Stimulated activated CD4-positive, alpha-beta T cell treated with anti-CD3 and anti-CD28 coated beads, Interleukin-15, amount 100 ng/mL, for 24 hours (primary cell): ENCODE results near the gene ARHGEF17.

Source experiments
- DNase-seq: peaks from one replicate; pipeline ENCODE4 v3.0.0-alpha.2; 2020

Gene ARHGEF17

DNA sequence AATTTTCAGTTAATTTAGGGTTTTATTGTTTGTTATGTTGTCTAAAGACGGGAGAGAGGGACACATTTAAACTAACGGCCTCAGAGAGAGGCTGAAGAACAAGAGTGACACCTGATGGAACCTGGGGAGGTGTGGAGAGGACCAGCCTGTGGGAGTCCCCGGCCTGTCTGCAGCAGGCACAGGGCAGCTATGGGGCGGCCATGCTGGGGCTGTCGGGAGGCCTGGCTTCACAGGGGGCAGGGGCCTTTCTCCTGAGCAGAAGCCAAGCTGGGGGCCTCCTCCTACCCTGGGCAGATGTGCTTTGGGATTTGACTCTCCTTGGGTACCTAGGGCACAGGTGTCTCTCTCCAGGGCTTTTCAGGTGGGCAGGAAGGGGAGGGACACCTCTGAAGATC is 90.1 kb downstream of the ARHGEF17 start:
- no peak for DNase-seq

DNA sequence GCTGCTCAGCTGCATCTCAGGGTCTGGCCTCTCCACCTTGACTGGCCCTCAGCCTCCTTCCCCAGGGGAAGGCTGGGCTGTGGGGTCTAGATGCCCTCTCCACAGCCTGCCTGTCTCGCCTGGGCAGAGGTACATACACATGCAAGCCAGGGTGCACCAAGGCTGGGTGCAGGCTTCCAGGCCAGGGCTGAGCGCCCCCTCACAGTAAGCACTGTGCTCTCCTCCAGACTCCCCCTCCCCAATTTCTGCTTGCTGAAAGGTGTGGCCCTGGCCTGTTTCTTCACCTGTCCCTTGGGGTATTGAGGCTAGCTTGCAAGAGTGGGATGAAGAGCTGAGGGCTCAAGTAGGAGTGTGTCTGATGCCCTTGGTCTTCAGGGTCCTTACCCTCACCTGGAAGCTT is 90.6 kb downstream of the ARHGEF17 start:
- DNase-seq = no peak

DNA sequence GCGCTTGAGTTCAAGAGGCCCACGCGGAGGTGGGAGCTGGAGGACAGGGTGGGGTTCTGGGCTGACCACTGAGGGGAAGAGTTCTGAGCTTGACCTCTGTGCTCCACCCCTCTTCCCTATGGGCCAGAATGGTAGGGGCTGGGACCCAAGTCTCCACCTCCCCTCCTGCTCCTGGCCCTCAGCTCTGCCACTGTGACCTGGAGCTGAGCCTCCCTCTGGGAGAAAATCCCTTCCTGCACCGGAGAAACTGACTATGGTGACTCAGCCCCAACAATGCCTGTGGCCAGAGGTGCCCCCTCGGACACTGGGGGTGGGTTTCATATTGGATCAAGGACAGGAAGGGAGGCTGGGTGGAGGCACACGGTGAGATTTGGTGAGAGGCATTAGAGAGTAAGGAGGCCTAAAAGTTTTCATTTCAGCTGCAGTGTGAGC is 91.1 kb downstream of the ARHGEF17 start:
- DNase-seq = no peak

DNA sequence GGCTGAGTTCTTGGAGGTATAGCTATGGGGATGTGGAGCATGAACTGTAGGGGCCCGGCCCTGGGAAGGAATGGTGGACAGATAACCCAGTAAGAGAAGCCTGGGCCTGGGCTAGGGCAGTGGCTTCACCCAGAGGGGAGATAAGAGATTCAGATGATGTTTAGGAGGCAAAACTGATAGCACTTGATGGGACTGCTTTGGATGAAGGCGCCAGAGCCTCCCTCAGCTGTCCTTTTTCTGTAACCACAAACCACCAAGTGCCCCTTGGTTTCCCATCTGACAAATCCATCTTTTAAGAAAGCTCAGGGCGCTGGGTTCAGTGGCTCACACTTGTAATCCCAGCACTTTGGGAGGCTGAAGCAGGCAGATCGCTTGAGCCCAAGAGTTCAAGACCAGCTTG is 91.6 kb downstream of the ARHGEF17 start:
- no peak for DNase-seq

DNA sequence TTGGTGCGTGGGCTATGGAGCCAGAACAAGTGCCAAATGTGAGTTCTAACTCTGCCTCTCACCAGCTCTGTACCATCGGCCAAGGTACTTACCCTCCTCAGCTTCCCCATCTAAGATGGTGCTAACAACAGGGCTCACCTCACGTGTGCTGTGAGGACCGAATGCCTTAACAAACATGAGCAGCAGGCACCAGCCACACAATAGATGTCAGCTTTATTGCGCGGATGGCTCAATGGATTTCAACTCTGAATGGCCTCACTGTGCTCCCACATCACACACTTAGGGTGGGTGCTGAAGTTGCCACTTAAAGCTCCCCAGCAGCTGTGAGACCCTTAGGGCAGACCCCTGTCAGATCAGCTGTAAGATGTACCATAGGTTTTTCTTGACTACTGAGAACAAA is 92.2 kb downstream of the ARHGEF17 start:
- DNase-seq = no peak

DNA sequence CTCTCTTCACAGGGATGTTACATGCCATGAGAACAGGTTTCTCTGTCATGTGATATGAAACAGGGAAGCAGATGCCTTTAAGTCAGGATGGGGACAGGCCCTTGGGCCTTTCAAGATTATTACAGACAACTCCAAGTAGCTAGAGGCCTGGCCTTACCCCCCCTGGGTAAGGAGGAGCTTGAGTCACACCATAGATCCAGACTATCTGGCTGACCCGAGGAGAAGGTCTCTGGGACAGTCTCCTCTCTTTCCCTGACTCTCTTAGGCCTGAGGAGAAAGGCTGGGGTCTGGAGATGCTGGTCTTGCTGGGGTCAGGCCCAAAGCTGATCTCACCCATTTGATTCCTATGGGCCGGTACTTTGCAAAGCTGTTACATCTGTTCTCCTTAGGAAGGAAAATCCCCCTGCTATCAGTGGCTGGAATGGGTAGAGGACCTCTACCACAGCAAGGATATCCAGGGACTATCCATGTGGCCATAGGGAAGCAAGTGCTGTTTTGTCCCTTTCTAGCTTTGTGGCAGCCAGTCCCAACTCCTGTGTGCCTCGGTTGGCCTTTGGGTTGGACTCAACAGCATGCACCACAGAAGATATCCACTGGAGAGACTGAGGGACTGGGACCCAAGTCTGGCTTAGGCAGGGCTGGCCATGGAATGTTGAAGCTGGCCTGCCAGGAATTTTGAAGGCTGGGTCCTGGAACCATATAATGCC is 93.3 kb downstream of the ARHGEF17 start:
- DNase-seq = no peak

DNA sequence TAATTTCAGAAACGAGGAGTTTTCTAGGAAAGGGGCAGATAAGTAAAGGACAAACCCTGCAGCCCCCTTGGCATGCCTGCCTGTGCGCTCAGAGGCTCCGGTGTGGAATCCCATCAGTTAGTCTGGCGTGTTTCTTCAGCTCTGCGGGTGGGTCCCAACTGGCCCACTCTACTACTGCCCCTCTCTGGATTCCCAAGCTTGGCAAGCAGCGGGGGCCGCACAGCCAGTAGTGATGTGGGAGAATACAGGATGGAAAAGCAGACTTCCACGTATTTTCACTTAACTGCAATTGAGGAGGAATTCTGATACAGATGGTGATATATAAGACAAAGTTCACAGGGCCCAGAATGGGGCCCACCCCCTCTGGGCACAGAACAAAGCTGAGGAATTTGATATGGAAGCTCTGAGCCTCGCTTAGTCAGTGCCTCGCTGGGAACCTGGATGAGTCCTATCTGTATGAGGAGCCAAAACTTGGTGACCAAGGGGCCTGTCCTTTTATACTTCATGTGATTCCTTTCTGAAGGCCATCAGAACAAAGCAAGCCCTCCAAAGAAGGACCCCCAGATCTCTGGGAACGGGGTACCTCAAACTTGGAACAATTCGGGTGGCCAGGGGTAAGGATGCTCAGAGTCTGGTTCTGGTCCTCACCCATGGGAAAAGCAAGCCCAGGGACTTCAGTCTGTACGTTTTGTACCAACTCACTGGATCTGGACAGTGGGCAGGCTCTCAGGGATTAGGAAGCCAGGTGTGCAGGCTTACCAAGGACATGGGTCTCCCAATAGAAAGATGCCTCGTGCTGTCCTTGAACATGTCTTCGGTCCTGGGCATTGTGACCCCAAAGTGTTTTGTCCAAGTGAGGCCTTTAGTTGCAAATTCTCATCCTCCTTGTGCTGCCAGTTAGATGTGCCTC is 94.1 kb downstream of the ARHGEF17 start:
- DNase-seq = no peak

DNA sequence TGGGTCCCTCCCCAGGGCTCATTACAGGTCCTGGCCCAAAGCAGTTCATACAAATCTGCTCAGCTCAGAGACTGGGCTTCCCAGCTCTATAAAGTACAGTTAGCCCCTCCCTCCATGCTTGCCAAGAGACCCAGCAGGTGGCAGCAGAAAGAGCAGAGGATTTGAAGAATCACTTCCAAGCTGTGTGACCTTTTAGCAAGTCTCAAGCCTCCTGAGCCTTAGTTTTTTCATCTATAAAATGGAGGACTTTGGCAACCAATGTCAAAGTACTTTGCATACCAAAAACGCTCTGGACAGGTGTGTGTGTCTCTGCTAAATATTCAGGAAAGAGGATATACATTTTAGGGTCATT is 94.7 kb downstream of the ARHGEF17 start:
- no peak for DNase-seq

DNA sequence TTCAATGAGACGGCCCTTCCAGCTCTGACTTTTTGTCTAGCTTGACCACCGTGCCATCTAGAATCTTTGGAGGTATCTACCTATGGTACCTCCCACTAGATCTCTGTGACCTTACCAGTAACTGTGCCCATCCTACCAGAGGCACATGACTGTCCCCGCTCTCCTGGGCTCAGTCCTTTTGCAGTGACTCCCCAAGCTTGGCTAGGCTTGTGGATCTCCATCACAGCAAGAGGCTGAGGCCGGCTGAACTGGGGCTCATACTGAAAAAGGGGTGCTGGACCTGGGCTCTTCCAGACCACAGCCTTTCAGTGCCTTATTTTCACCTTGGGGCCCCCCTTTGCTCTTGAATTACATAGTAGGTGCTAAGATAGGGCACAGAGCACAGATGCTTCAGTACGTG is 95.5 kb downstream of the ARHGEF17 start:
- DNase-seq = no peak

DNA sequence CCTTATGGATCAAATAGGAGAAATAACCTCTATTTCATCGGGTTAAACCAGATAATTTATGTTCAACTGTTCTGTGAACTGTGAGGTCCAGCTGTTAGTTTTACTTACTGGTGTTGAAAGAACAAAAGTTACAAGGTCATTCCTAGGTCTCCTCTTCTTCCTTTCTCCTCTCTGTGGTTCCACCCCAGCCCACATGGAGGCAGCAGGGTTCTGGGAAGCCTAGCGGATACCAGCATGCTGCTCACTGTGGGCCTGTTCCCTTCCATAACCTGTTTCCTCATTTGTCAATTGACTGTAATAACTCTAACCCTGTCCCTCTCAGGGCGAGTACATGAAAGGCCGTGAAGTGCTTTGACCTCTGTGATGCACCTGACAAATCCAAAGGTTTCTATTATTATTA is 96.0 kb downstream of the ARHGEF17 start:
- no peak for DNase-seq

DNA sequence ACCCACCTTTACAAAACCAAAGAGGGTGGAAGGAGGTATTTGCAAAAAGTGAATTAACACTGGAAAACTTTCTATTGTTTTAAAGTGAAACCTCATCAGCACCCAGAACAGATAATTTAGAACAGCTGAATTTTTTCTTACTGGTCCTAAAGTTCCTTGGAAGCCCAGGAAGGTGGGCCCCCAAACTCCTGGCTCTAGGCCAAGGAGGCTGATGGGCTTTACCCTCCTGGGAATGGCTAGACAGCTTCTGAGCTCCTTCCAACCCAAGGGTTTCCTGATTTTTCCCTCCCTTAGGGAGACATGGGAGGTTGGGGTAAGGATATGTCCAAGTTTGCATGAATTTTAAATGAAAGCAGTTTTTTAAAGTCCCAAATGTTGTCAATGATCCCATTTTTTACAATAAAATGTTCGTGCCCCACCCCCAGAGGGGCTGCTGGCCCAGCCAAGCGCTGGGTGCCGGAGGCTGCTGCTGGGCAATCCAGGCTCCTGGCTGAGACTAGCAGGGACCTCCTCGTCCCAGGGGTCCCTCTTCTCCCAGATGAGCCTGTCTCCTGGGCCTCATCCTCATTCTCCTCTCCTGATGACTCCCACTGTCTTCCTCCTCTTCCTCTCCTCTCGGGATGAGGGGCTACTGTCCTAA is 96.5 kb downstream of the ARHGEF17 start:
- no peak for DNase-seq

DNA sequence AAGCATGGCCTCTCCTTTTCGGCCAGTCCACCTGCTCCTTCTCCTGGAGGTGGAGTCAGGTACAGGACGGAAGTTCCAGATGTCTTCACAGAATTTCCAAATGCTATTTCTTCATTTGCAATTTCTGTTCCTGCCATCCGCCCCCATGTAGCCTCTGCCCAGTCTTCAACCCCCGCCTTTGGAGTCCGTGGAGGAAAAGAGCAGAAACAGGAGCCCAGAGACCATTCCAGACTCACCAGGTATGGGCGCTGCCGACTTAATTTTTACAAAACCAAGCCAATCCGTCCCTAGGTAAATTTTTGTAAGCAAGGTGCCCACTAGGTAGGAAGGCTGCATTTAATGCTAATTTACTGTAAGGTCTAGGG is 97.1 kb downstream of the ARHGEF17 start:
- no peak for DNase-seq

DNA sequence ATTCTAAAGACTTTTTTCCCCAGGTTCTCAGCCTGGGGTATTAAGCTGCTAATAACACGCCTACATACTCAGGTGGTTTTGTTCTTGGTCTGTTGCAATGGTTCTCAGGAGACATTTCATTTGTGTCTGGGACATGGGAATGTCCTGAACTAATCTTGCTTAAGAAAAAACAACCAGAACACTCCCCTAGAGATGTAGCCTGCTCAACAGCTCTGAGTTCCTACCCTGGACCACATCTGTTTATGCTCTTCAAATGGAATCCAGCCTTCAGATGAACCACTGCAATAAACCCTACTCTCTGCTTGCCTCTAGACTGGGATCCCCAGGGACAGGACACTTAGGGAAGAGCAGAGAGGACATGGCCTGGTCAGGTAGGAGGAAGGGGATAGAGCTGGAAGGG is 98.1 kb downstream of the ARHGEF17 start:
- no peak for DNase-seq

DNA sequence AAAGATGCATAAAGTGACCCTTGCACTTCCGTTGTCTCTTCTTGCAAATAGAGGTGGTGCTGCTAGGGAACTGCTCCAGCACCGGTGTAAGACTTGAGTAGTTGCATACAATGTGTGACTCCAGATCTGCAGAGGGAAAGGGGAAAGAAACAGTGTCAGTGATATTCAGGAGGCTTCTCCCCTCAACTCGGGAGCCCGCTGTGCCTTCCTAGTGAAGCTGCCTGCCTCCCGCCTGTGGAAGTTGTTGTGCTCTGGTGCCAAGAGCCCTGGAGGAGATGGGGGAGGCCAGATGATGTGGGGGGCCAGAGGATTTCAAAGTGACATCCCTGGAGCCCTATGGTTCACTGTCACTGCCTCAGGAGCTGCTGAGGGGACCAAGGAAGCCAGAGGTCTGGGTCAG is 98.5 kb downstream of the ARHGEF17 start:
- DNase-seq = no peak

DNA sequence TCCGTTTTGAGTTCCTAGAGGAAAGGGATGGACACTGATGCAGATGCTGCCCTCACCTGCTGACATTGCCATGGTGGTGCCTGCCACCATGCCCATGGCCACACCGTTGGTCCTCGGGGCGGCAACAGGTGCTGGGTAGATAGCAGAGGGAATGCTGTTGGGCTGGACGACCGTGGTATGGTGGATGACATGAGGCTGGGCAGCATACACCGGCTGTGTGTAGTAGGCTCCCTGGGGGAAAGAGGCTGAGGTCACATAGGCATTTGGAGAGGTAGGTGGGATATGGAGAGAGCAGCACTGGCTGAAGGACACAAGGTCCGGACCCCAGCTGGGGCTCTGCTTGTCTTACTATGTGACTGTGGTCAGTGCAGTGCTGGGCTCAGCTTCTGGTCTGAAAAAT is 101.4 kb downstream of the ARHGEF17 start:
- no peak for DNase-seq

DNA sequence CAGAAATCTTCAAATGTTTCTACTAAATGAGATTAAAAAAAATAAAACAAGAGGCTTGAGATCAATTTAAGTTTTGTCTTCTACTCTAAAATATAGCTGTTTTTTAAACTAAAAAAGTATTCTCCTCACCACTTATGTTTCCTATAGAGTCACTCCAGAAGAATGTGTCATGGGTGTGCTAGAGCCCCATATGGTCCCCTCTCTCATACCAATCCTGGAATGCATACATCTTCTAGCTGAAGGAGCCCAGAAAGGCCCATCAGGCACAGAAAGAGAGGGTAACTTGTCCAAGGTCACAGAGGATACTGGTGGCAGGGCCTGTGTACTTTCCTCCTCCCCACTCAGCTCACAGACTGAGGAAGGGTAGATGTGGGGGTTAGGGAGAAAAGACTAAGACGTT is 102.6 kb downstream of the ARHGEF17 start:
- DNase-seq = no peak

DNA sequence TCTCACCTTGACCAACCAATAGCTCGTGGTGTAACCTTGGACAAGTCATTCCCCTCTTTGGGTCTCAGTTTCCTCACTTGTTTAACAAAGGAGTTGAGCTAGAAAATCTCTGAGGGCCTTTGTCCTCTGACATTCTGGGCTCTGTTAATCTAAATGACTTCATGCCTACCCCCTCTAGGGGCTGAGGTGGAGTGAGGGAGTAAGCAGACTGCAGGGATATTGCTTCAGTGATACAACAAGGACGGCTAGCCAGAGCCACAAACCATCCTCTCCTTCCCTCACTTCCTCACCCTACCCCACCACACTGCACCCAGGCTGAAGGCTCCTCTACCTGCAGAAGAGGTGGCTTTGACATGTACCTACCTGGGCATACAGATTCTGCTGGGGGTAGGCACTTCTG is 103.0 kb downstream of the ARHGEF17 start:
- DNase-seq = no peak

DNA sequence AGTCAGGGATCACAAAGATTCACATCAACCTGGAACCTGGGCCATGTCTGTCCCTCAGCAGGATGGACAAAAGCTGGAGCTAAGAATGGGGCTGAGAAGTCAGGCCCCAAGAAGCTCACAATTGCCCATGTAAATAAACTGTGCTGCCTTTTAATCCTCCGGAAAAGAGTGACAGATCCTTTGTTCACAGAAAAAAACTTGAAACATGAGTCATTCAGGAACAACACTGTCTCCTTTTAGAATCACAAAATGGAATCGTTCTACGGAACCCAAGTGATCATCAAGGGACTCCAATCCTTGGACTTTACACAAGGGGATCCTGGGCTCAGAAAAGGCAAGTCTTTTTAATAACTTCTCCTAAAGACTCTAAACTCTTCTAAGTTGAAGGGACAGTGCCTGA is 104.2 kb downstream of the ARHGEF17 start:
- DNase-seq = no peak

DNA sequence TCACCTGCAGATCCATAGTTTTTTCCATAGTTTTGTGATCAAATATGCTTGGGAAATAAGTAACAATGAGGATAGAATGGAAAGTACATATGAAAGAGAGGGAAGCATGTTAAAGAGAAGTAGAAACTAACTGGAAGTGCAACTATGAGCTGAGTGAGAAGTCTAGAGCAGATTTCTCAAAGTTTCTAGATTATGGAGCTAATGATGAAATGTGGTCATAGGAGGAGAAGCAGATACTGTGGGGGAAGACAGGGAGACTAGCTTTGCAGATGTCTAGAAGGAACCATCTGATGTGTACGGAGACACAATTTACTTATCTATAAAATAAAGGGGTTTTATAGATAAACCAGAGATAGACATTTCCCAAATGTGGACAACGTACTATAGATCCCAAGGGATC is 105.2 kb downstream of the ARHGEF17 start:
- DNase-seq = no peak

DNA sequence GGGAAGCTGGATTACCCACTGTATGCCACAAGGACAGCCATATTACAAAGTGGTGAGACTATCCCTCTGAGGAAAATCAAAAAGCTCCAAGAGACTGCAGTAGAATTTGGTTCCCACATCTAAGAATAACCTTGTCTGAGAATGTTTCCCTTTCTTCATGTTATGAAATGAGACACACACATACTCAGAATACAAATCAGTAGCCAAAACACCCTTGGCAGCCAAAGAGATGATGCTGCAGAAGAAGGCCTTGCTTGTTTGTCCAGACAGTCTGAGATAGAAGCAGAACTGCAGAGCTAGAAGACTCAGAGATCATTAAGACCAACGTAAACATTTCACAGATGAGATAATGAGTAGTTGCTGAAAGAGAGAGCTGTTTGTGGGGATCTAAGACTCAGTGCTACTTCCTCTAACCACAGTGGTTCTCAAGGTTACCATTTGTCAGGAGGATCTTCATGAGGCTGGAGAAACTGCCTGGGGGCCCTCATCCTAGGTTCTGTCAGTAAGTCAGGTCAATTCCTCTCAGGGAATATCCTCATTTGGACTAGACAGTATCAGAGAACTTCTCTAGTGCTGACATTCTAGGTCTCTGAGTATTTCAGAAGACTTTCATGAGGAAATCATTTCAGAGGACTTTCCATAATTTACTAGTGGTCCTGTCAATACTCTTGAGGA is 107.0 kb downstream of the ARHGEF17 start:
- DNase-seq = no peak

DNA sequence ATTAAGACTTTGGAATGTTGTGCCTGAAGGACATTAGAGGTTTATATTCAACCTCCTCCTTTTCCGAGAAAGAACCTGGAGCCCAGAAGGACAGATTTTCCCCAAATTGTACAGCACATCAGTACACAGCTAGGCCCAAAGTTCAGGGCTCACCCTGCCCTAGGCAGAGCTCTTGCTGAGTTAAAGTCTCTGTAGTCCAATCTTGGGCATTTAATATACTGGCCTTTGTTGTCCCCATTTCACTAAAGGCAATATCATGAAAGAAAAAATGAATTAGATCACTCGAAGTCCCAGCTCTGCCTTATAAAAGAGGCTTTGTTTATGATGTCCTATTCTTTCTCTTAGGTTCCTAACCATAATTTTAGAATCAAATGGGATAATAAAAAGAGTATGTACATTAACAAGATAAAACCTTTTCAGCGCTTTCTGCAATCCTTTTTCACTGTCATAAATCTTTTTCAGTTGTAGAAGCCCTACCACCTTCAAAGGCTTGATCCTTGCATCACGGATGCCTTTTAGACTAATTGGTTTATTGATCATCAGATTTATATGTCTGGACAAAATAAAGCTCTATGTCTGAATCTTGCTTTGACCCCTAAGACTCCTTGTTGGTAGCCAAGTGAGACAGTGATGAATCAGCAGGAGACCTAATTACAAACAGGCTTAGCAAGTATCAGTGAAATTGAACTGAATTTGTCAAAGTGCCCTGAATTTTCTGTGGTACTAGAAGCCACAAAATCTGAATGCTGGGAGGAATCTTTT is 108.0 kb downstream of the ARHGEF17 start:
- no peak for DNase-seq

DNA sequence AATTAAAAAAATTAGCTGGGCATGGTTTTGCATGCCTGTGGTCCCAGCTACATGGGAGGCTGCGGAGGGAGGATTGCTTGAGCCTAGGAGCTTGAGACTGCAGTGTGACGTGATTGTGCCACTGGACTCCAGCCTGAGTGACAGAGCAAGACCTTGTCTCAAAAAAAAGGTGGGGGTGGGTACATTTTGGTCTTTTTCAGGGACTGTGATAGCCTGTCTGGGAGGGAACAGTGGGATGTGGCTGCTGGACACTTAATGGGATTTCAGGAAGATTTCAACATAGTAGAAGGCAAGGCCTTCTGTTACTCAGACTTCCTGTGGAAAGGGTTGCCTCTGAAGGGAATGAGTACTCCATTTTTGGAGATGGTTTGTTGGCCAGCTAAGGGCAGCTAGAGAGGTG is 108.7 kb downstream of the ARHGEF17 start:
- DNase-seq = no peak
